Activated naive CD4-positive, alpha-beta T cell treated with anti-CD3 and anti-CD28 coated beads for 36 hours (primary cell): Measurements from ENCODE around the gene PTPN1. TPM values are rescaled to one million over a fixed set of nuclear protein-coding genes. Genes with fewer than 3 reads are reported as not detected.

Experiments used
- CTCF ChIA-PET: fragments of 350-600 bp; sonication (Branson Sonifier 250); formaldehyde crosslinking; loops from one replicate; lab custom pipeline; 2021; ENCODE audit warnings: antibody characterized with exemption; lab: Charles Lee
- DNase-seq: peaks from one replicate; pipeline ENCODE4 v3.0.0-alpha.2; 2020
- H3K27ac Mint-ChIP-seq: one replicate; pipeline ENCODE4 v1.8.0; 2021; ENCODE audit warnings: mild to moderate bottlenecking, mixed read lengths
- H3K27me3 Mint-ChIP-seq: one replicate; pipeline ENCODE4 v1.8.0; 2021; ENCODE audit warnings: low read depth, mixed read lengths
- H3K36me3 Mint-ChIP-seq: one replicate; pipeline ENCODE4 v1.8.0; 2021; ENCODE audit warnings: low read depth, mixed read lengths
- H3K4me1 Mint-ChIP-seq: one replicate; pipeline ENCODE4 v1.8.0; 2021; ENCODE audit warnings: low read depth, mixed read lengths
- H3K4me3 Mint-ChIP-seq: one replicate; pipeline ENCODE4 v1.8.0; 2021; ENCODE audit warnings: mild to moderate bottlenecking, moderate library complexity, mixed read lengths
- H3K9me3 Mint-ChIP-seq: one replicate; pipeline ENCODE4 v1.8.0; 2021; ENCODE audit warnings: mixed read lengths
- intact Hi-C: fragments of 100-400 bp; cut with micrococcal nuclease; formaldehyde crosslinking; loops from one replicate; pipeline ENCODE4 v1.15.1; 2023
- total RNA-seq, 2 experiments: library from RNA; stranded (reverse); gene quantifications; one replicate each; pipeline ENCODE4 v1.2.3, GENCODE V29; 2021

PTPN1 gene
- total RNA-seq, 2 experiments from 2014 or later: 111 to 119 TPM

DNA sequence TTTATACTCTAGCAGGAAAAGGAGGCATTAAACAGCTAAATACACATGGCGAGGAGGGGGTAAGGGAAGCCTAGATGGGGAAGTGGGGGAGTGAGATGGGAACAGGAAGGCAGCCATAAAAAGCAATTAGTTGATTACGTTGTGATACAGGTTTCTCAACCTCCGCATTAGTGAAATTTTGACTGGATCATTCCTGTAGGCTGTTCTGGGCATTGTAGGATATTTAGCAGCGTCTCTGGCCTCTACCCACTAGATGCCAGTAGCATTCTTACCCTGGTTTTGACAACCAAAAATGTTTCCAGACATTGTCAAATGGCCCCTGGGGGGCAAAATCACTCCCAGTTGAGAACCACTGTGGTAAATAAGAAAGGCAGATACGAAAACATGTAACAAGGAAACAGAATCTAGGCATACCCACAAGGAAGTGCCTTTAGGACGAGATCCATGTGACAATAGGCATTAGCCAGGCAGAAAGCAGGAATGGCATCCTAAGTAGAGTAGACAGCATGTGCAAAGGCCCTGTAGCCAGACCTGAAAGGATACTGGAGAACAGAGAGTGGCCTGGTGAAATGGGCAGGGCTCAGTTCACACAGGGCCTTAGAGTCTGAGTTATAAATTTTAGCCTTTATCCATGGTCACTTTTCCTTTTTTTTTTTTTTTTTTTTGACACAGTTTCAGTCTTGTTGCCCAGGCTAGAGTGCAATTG is 25.8 kb upstream of the PTPN1 start:
- intact Hi-C loops: no loop called here
- no peaks in the 10 kb centered on the region for H3K36me3 Mint-ChIP-seq
- CTCF ChIA-PET: interaction anchor here (0.6 to 7.3 kb wide), 17 partner anchors 9 to 330 kb away, joined by 3 to 87 read pairs (median 4); partner anchors contain the start of gene PTPN1
- no peaks in the 10 kb centered on the region for H3K27me3 Mint-ChIP-seq
- peaks cover 28% of the 10 kb centered on the region for H3K4me1 Mint-ChIP-seq
- no peaks in the 10 kb centered on the region for H3K9me3 Mint-ChIP-seq
- peak overlapping the region; percentile 90 for H3K27ac Mint-ChIP-seq
- H3K4me3 Mint-ChIP-seq: peak overlapping the region; percentile 81
- DNase-seq: no peak

DNA sequence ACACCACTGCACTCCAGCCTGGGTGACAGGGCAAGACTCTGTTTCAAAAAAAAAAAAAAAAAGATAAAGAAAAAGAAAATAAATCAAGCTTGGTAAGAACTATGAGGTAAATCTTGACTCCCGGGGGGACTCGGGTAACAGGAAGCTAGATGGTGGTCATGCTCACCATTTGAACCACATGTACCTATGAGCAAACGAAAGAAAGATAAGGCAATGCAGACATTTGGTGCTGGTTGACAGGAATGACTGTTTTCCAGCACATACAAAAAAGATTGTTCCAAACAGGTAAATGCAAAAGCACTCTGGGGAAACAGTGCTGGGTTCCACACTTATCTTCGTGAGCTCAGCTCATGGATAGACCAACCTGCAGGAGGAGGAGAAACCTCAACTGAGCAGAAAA is 22.8 kb upstream of the PTPN1 start:
- Mint-ChIP-seq H3K27me3 (no peaks in the 10 kb centered on the region), H3K4me3 (no peak overlapping the region), H3K27ac (no peak overlapping the region), H3K4me1 (peaks cover 26% of the 10 kb centered on the region), H3K9me3 (no peaks in the 10 kb centered on the region), H3K36me3 (no peaks in the 10 kb centered on the region)
- DNase-seq: peak; percentile 38
- intact Hi-C loops: no loop called here
- CTCF ChIA-PET: interaction anchor here (0.6 to 1.2 kb wide), 6 partner anchors 9 to 88 kb away, joined by 3 to 5 read pairs (median 4); no protein-coding TSS in a partner anchor

DNA sequence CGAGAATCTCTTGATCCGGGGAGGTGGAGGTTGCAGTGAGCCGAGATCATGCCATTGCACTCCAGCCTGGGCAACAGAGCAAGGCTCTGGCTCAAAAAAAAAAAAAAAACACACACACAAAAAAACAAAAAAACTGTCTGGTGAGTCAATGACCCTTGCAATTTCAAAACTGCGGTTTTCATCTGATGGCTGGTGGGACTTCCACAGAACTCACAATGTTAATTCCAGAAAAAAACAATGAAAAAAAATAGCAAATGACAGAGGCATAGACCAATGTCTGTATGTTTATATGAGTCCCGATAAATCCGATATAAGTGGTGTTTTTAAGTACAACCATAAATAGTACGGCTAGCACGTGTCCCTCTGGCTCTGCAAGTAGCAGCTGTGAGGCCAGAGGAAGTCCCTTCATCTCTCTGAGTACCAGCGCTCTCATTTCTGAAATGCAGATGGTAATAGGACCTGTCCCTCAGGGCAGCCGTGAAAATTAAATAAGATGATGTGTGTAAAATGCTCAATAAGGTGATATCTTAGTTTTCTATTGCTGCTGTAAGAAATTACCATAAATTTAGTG is 21.9 kb upstream of the PTPN1 start:
- intact Hi-C loops: no loop called here
- CTCF ChIA-PET: interaction anchor here (0.6 to 1.1 kb wide), 4 partner anchors 10 to 40 kb away, joined by 3 to 4 read pairs (median 4); no protein-coding TSS in a partner anchor
- Mint-ChIP-seq H3K4me3 (no peak overlapping the region), H3K27me3 (no peaks in the 10 kb centered on the region), H3K27ac (no peak overlapping the region), H3K36me3 (no peaks in the 10 kb centered on the region), H3K9me3 (no peaks in the 10 kb centered on the region), H3K4me1 (peaks cover 31% of the 10 kb centered on the region)
- DNase-seq: no peak

DNA sequence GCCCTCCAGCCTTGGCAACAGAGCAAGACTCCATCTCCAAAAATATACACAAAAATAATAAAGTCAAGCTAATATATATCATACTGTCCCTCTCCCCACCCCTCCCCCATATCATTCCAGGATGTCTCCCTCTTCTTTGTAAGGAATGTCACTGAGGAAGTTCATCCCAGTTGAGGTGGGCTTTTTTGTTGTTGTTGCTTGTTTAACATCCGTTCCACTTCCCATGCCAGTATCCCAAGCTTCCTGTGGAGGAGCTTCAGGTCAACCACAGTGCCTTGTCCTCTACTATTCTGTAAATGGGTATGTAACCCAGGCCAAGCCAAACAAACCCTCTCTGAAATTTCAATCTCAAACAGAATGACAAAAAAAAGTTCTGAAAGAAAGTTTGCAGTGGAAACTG is 19.0 kb upstream of the PTPN1 start:
- Mint-ChIP-seq H3K9me3 (no peaks in the 10 kb centered on the region), H3K36me3 (no peaks in the 10 kb centered on the region), H3K4me1 (peaks cover 29% of the 10 kb centered on the region), H3K27me3 (no peaks in the 10 kb centered on the region), H3K27ac (no peak overlapping the region), H3K4me3 (no peak overlapping the region)
- no peak for DNase-seq
- intact Hi-C loops: loop anchor here (5.0 kb wide), 1 partner anchor 241 kb away; the partner anchor contains the start of gene PARD6B
- CTCF ChIA-PET: interaction anchor here (0.9 to 1.3 kb wide), 2 partner anchors 11 to 144 kb away, joined by 3 read pairs; no protein-coding TSS in a partner anchor

DNA sequence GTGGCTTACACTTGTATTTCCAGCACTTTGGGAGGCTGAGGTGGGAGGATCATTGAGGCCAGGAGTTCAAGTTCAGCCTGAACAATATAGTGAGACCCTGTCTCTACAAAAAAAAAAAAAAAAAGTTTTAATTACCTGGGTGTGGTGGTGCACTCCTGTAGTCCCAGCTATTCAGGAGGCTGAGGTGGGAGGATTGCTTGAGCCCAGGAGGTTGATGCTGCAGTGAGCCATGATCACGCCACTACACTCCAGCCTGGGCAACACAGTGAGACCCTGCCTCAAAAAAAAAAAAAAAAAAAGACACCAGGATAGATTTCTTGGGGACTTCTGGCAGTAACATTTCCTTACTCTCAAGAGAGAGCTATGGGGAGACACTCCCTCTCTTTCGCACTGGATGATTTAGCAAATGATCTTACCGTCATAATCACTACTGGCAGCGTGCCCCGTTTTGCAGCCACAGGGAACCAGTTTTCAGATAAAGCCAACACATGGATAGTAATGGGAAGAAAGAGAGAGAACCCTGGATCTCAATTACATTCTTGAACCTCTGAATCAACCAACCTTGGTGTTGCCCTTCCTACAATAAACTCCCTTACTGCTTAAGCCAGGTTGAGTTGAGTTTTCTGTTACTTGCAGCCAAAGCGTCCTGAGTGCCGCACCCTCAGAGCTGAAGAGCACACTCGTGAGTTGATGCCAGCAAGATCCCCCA is 18.1 kb upstream of the PTPN1 start:
- H3K27me3 Mint-ChIP-seq: no peaks in the 10 kb centered on the region
- no peaks in the 10 kb centered on the region for H3K36me3 Mint-ChIP-seq
- peak overlapping the region; percentile 91 for H3K27ac Mint-ChIP-seq
- no peak for DNase-seq
- H3K4me1 Mint-ChIP-seq: peaks cover 29% of the 10 kb centered on the region
- H3K9me3 Mint-ChIP-seq: no peaks in the 10 kb centered on the region
- intact Hi-C loops: loop anchor here (2.0 to 5.0 kb wide), 2 partner anchors 59 to 240 kb away; partner anchors contain the start of gene PARD6B
- H3K4me3 Mint-ChIP-seq: no peak overlapping the region
- CTCF ChIA-PET: interaction anchor here (0.6 to 2.7 kb wide), 5 partner anchors 8 to 82 kb away, joined by 3 to 8 read pairs (median 3); no protein-coding TSS in a partner anchor

DNA sequence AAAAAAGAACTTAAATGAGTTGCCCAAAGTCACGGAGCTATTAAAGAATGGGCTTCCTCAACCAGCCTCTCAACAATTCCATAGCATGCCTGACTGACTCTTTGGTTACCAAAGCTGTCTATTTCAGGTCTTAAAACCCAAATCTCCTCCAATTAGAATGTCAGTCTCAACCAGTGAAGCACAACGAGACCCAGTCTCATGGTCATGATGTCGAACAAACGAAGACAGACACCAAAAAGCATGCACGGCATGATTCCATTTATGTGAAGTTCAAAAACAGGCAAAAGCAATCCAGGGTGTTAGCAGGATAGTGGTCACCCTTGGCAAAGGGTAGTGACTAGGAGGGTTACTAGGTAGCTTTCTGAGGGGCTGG is 16.3 kb upstream of the PTPN1 start:
- peaks cover 24% of the 10 kb centered on the region for H3K4me1 Mint-ChIP-seq
- H3K27ac Mint-ChIP-seq: peak overlapping the region; percentile 67
- H3K4me3 Mint-ChIP-seq: no peak overlapping the region
- no peaks in the 10 kb centered on the region for H3K9me3 Mint-ChIP-seq
- intact Hi-C loops: loop anchor here (1.0 to 5.0 kb wide), 9 partner anchors 11 to 238 kb away; partner anchors contain the start of genes PARD6B and PTPN1
- no peaks in the 10 kb centered on the region for H3K27me3 Mint-ChIP-seq
- DNase-seq: no peak
- no peaks in the 10 kb centered on the region for H3K36me3 Mint-ChIP-seq
- CTCF ChIA-PET: interaction anchor here (0.8 to 2.7 kb wide), 7 partner anchors 9 to 253 kb away, joined by 3 to 8 read pairs (median 5); no protein-coding TSS in a partner anchor

DNA sequence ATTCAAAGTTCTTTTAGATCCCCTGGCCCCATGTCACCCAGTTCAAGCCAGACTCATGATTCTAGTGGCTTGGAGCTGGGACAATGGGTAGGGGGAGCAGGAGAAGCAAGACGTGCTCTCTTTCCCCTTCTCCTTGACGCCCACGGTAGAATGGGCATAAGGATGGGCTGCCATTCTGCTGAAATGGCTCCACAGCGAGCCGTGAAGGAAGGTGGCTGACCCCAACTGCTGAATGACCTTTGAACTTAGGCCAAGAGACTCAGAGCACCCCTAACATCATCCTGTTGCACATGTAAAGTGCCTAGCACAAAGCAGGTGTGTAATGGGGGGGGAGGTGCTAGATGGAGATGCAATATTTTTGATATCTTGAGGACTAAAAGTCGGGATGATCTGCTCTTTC is 15.8 kb upstream of the PTPN1 start:
- Mint-ChIP-seq H3K4me1 (peaks cover 24% of the 10 kb centered on the region), H3K27me3 (no peaks in the 10 kb centered on the region), H3K4me3 (no peak overlapping the region), H3K27ac (no peak overlapping the region), H3K36me3 (no peaks in the 10 kb centered on the region), H3K9me3 (no peaks in the 10 kb centered on the region)
- intact Hi-C loops: loop anchor here (5.0 kb wide), 1 partner anchor 238 kb away; the partner anchor contains the start of gene PARD6B
- DNase-seq: no peak
- CTCF ChIA-PET: interaction anchor here (1.2 to 2.7 kb wide), 2 partner anchors 16 to 75 kb away, joined by 3 to 8 read pairs; no protein-coding TSS in a partner anchor

DNA sequence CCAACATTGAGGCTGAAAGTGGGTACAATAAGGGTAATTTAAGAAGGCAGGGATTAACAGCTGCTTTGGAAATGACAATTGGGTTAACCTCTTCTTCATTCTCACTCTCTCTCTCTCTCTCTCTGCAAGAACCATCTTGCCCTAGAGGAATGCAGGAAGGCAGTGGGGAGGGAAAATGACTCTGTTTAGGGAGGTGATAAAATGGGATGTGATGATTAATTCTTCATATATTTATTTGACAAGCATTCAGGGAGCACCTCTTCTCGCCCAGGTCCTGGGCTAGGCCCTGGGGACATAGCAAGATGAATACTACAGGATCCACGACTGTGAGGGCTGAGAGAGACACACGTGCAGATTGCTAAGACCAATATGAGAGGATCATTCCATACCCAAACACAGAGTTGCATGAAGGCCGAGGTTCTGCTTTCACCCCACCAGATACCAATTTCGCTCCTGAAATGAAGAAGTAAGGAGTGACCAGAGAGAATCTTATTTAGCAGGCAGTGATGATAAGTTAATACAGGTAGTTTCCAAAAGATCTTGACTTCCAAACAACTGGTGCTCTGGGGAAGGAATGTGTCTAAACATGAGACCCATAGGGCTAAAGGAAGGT is 13.3 kb upstream of the PTPN1 start:
- no peak overlapping the region for H3K27ac Mint-ChIP-seq
- peaks cover 24% of the 10 kb centered on the region for H3K4me1 Mint-ChIP-seq
- H3K9me3 Mint-ChIP-seq: no peaks in the 10 kb centered on the region
- DNase-seq: no peak
- H3K36me3 Mint-ChIP-seq: no peaks in the 10 kb centered on the region
- no peaks in the 10 kb centered on the region for H3K27me3 Mint-ChIP-seq
- intact Hi-C loops: no loop called here
- H3K4me3 Mint-ChIP-seq: no peak overlapping the region
- CTCF ChIA-PET: no interaction called here

DNA sequence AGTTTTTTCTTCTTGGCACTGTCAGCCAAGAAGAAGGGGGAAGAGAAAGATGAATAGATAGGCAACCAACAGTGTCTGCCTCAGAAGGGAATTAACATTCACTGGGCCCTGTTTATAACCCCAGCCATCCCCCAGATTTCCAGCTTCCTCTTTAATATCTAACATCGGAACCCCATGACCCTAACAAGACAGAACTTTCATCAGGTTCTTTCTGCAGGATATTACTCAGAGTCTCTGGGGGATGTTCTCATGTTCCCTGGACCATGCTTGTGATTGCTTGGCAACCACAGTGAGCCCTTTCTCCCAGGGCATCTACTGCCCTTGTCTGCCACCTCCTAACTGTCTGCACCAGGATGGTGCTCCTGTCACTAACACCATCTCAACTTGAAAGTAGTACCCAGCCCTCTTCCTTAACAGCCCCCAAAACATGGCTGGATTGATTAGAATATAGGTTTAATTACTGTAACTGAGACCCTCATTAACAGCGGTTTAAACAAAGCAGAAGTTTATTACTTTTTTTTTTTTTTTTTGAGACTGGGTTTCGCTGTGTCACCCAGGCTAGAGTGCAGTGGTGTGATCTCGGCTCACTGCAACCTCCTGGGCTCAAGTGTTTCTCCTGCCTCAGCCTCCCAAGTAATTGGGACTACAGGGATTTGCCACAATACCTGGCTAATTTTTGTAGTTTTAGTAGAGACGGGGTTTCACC is 12.0 kb upstream of the PTPN1 start:
- H3K4me1 Mint-ChIP-seq: peaks cover 12% of the 10 kb centered on the region
- intact Hi-C loops: no loop called here

DNA sequence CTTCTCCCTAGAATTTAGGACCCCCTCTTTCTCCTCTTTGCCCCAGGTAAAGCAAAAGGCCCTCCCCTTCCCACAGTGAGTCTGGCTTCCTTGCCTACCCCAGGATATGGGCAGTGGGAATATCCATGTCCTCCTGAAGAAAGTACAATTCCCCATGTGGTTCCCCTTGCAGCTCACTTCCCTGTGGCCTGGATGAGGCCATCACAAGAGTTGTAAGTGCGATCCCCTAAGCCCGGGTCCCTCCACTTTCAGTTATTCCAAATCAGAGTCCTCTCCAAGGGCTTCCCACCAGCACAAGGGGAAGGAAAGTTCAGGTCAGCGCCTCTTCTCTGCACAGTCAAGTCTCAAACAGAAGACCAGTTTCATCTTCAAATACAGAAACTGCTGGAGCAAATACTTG is 10.2 kb upstream of the PTPN1 start:
- Mint-ChIP-seq H3K27me3 (no peaks in the 10 kb centered on the region), H3K4me3 (no peak overlapping the region), H3K36me3 (no peaks in the 10 kb centered on the region), H3K9me3 (no peaks in the 10 kb centered on the region), H3K27ac (no peak overlapping the region), H3K4me1 (peaks cover 12% of the 10 kb centered on the region)
- intact Hi-C loops: no loop called here
- no peak for DNase-seq
- CTCF ChIA-PET: interaction anchor here (0.8 to 1.6 kb wide), 2 partner anchors 9 to 76 kb away, joined by 4 to 5 read pairs; no protein-coding TSS in a partner anchor

More for the DNA sequence above, 12.0 kb upstream of the PTPN1 start:
- no peak for DNase-seq
- Mint-ChIP-seq H3K36me3 (no peaks in the 10 kb centered on the region), H3K4me3 (no peak overlapping the region), H3K27me3 (no peaks in the 10 kb centered on the region), H3K9me3 (no peaks in the 10 kb centered on the region), H3K27ac (no peak overlapping the region)
- CTCF ChIA-PET: no interaction called here

DNA sequence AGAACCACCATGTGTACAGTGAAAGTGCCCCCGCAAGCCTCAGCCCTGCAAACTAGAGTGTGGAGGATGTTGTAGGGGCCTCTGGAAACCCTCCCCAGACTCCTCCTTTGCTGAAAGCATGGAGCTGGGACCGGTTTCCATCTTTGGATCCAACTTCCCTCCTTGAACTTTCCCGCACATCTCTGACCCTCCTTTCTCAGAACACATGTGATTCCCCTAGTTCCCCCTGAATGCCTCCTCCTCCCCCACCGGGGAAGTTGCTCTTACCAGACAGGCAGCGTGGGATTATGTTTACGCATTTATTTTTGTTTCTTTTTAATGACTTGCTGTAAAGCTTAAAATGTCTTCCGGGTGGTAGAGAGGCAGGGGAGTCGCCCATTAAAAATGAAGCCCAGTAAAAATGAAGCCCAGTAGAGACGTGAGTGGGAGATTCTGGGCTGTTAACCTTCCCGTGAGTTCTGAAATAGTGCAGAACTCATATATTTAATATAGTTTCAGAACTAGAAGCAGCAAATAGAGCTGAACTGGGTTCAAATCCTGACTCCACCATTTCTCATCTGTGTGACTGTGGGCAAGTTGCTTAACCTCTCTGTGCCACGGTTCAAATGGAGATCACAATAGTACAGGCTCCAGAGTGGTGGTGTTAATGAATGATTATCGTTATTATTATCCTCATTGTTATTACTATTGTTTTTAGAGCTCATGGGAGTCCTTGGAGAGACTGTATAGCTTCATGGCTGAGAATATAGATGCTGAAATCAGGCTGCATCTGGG is 8.0 kb upstream of the PTPN1 start:
- Mint-ChIP-seq H3K9me3 (no peaks in the 10 kb centered on the region), H3K4me3 (no peak overlapping the region), H3K36me3 (no peaks in the 10 kb centered on the region), H3K4me1 (peaks cover 12% of the 10 kb centered on the region), H3K27ac (no peak overlapping the region), H3K27me3 (no peaks in the 10 kb centered on the region)
- DNase-seq: no peak
- intact Hi-C loops: no loop called here
- CTCF ChIA-PET: interaction anchor here (0.9 to 6.0 kb wide), 8 partner anchors 9 to 77 kb away, joined by 3 to 51 read pairs (median 5); no protein-coding TSS in a partner anchor
